HG03521 (cell line): ENCODE results near the gene MASTL.

ENCODE experiments used
- ATAC-seq: cut with Tn5 transposase; IDR thresholded peaks from one replicate; pipeline ENCODE4 v1.9.1; 2021; ENCODE audit warnings: mild to moderate bottlenecking, moderate library complexity; ENCODE audit not compliant: unreplicated experiment

Gene MASTL

DNA sequence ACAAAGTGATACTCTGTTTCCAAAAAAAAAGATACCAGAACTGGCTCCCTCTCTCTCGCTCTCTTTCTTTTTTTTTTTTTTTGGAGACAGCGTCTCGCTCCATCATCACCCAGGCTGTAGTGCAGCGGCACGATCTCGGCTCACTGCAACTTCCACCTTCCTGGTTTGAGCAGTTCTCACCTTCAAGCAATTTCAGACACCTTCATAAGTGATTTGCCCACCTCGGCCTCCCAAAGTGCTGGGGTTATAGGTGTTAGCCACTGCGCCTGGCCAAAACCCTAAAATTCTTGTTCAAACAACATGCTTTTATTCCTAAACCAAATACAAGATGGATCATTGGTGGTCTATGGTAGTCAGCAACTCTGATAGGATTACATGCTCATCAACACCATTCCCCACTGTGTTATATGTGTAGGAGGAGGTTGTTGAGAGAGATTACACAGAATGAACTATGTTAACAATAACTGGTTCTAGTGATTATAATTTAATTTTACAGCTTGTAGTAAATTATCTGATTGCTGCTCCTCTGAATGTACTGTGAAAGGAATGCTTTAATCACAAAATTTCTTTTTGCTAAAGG lies 69.9 kb downstream of the MASTL start:
- no peak for ATAC-seq

DNA sequence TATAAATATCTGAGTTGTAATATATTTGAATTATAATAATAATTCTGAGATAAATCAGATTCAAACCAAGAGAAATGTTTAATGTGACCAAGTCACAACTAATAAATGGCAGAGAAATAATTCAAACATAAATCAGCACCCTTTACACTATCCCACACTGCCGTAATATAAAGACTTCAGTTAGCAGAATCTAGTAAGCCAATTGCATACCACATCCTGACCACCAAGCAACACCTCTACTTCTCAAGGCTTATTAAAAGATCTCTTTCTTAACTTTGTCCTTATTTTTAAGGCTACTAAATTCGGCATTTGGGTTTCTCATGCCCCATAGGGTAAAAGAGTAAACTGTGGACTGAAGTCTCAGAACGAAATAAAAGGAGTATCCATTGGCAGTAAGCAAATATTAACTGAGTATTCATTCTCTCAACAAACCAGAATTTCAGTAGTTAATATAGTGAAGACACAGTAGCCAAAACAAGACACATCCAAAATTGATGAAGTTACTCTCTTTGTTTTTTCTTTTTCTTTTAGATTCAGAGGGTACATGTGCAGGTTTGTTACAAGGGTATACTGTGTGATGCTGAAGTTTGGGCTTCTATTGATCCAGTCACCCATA lies 70.6 kb downstream of the MASTL start:
- ATAC-seq: no peak

DNA sequence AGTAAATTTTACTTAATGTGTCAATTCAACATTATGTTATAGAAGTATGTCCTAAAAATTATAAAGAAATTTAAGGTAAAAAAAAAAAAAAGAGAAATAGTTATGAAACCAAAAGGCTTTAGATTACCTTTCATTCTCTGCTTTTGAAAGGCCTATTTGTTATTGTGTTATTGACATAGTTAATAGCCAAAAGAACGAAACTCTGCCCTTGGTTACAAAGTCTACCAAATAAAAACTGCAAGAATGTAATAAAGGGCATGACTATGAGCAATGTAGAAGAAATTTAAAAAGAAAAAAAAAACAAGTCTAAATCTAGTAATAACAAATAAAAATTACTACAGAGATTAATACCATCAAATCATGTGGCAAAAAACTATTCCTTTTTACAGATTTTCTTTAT lies 74.9 kb downstream of the MASTL start:
- no peak for ATAC-seq

DNA sequence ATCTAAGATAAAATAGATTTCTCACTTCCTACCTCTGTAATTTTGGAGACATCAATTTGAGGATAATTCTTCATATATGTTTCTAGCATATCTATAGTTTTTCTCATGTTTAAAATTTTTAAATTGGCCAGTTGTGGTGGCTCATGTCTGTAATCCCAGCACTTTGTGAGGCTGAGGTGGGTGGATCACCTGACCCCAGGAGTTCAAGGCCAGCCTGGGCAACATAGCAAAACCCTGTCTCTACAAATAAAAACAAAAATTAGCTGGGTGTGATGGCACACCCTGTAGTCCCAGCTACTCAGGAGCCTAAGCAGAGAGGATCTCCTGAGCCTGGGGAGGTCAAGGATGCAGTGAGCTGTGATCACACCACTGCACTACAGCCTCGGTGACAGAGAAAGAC lies 80.6 kb downstream of the MASTL start:
- no peak for ATAC-seq
